Caco-2 (cell line): Measurements from ENCODE around the gene PTPRN2. TPM values are rescaled to one million over a fixed set of nuclear protein-coding genes. Genes with fewer than 3 reads are reported as not detected.

Source experiments
- BruUV-seq: library from RNA; stranded (reverse); fragments of 400-500 nt; replicated peaks from 2 replicates; lab custom pipeline; 2021; lab: Mats Ljungman, UMichigan
- CTCF ChIA-PET: fragments of 300-600 bp; sonication (Branson Sonifier 250); formaldehyde crosslinking; loops from one replicate; lab custom pipeline; 2022; ENCODE audit warnings: antibody characterized with exemption; lab: Charles Lee
- POLR2A ChIA-PET: fragments of 300-600 bp; sonication (Branson Sonifier 250); formaldehyde crosslinking; loops from one replicate; lab custom pipeline; 2022; ENCODE audit warnings: antibody characterized with exemption; lab: Charles Lee
- DNase-seq, 2 experiments: peaks; one replicate each; pipeline versions ENCODE4 v3.0.0 to v3.0.0-alpha.2; 2020 to 2022
- H3K27me3 ChIP-seq: replicated peaks from 2 replicates; pipeline ENCODE4 v1.6.0; 2011; ENCODE audit warnings: low read length; ENCODE audit not compliant: control insufficient read depth, insufficient read depth
- H3K36me3 ChIP-seq: 2 replicates; pipeline ENCODE4 v1.5.1; 2011; ENCODE audit warnings: low read length; ENCODE audit not compliant: control insufficient read depth, insufficient read depth
- H3K4me1 ChIP-seq: fragments of 250-450 bp; sonication (Bioruptor Pico); 2 replicates; pipeline ENCODE4 v1.5.1; 2020; ENCODE audit warnings: mild to moderate bottlenecking
- H3K4me3 ChIP-seq: 2 replicates; pipeline ENCODE4 v1.5.1; 2011; ENCODE audit warnings: low read depth, mild to moderate bottlenecking, control low read depth, low read length
- H3K9me3 ChIP-seq: fragments of 250-450 bp; sonication (Bioruptor Pico); 2 replicates; pipeline ENCODE4 v1.5.1; 2020; ENCODE audit warnings: mild to moderate bottlenecking, moderate library complexity
- H3K27ac Mint-ChIP-seq: one replicate; pipeline ENCODE4 v1.8.0; 2022; ENCODE audit warnings: mixed read lengths; ENCODE audit not compliant: unreplicated experiment
- H3K27me3 Mint-ChIP-seq: one replicate; pipeline ENCODE4 v1.8.0; 2022; ENCODE audit warnings: mixed read lengths; ENCODE audit not compliant: insufficient read depth, unreplicated experiment
- H3K36me3 Mint-ChIP-seq: one replicate; pipeline ENCODE4 v1.8.0; 2022; ENCODE audit warnings: mild to moderate bottlenecking, mixed read lengths; ENCODE audit not compliant: insufficient read depth, unreplicated experiment
- H3K4me1 Mint-ChIP-seq: one replicate; pipeline ENCODE4 v1.8.0; 2022; ENCODE audit warnings: low read depth, mixed read lengths; ENCODE audit not compliant: unreplicated experiment
- H3K4me3 Mint-ChIP-seq: one replicate; pipeline ENCODE4 v1.8.0; 2022; ENCODE audit warnings: mild to moderate bottlenecking, moderate library complexity, mixed read lengths; ENCODE audit not compliant: unreplicated experiment
- H3K9me3 Mint-ChIP-seq: one replicate; pipeline ENCODE4 v1.8.0; 2022; ENCODE audit warnings: mixed read lengths; ENCODE audit not compliant: unreplicated experiment
- intact Hi-C: fragments of 100-400 bp; cut with micrococcal nuclease; formaldehyde crosslinking; loops from one replicate; pipeline ENCODE4 v1.10.0; 2022; ENCODE audit not compliant: unreplicated experiment
- total RNA-seq: library from RNA; stranded (reverse); gene quantifications from 2 replicates; pipeline ENCODE4 v1.2.3, GENCODE V29; 2022
- TF ChIP-seq, protein P1 (sequence below), 2 experiments: fragments of 200-600 bp in 1 of 2; IDR thresholded peaks; 1 replicate in 1 of 2; 2 replicates in 1 of 2; pipeline versions ENCODE4 v1.5.1 to v1.8.0; 2011 to 2022; ENCODE audit warnings: antibody characterized with exemption in 1 of 2, control low read depth in 1 of 2, inconsistent platforms in 1 of 2, low read depth in 1 of 2, low read length in 1 of 2, mild to moderate bottlenecking in 1 of 2, moderate library complexity in 1 of 2; ENCODE audit not compliant: insufficient read depth in 1 of 2, severe bottlenecking in 1 of 2, unreplicated experiment in 1 of 2

Gene PTPRN2
- total RNA-seq, 1 experiment from 2014 or later = 1.4 TPM

DNA sequence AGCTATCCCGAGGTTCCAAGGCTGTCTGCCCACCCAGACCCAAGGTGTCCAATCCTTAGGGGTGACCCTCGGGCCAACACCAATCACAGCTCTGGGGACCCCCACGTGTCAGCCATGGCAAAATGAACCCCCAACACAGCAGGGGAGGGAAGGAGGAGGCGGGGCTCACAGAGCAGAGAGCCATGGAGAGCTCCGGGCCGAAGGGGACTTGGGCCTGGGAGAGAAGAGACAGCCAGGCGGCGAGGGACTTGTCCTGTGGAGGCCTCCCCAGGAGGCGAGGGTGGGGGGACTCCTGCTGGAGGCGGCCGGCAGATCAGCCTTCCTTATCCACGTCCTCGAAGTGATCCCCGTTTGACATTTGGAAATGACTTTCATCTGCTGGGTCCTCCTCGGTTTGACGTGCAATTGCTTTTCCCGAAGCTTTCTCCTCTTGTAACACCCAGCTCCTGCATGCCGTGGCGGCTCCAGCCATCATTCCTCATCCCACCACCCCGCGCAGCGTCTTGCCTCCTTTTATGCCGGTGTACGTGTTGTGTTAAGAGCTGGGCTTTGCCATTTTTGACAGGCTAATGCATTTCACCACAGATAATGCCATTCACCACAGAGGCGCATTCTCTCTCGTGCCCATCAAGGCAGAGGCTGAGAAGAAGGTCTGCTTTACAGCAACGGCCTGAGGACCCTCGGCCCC lies 913.5 kb downstream of the PTPRN2 start:
- Histone ChIP-seq H3K27me3 (no peaks in the 10 kb centered on the region), H3K36me3 (no peaks in the 10 kb centered on the region), H3K9me3 (no peaks in the 10 kb centered on the region), H3K4me1 (no peaks in the 10 kb centered on the region), H3K4me3 (no peak overlapping the region)
- no TSS peak for BruUV-seq
- no peak overlapping the region for H3K4me3 Mint-ChIP-seq
- ChIA-PET CTCF (no interaction called here), POLR2A (no interaction called here)
- no peak overlapping the region for H3K27ac Mint-ChIP-seq
- peaks cover 5% of the 10 kb centered on the region for H3K36me3 Mint-ChIP-seq
- intact Hi-C loops = no loop called here
- H3K27me3 Mint-ChIP-seq = peaks cover 5% of the 10 kb centered on the region
- no peaks in the 10 kb centered on the region for H3K9me3 Mint-ChIP-seq
- no peaks in the 10 kb centered on the region for H3K4me1 Mint-ChIP-seq
- DNase-seq = peak in 1 of 2 experiments; percentile 29
- TF ChIP-seq, protein P1, sequence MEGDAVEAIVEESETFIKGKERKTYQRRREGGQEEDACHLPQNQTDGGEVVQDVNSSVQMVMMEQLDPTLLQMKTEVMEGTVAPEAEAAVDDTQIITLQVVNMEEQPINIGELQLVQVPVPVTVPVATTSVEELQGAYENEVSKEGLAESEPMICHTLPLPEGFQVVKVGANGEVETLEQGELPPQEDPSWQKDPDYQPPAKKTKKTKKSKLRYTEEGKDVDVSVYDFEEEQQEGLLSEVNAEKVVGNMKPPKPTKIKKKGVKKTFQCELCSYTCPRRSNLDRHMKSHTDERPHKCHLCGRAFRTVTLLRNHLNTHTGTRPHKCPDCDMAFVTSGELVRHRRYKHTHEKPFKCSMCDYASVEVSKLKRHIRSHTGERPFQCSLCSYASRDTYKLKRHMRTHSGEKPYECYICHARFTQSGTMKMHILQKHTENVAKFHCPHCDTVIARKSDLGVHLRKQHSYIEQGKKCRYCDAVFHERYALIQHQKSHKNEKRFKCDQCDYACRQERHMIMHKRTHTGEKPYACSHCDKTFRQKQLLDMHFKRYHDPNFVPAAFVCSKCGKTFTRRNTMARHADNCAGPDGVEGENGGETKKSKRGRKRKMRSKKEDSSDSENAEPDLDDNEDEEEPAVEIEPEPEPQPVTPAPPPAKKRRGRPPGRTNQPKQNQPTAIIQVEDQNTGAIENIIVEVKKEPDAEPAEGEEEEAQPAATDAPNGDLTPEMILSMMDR (IDR thresholded peaks at IDR 0.05; ENCODE audit: insufficient read depth in 1 of 2, low read depth in 1 of 2, low read length in 1 of 2, severe bottlenecking in 1 of 2, unreplicated experiment in 1 of 2) = no peak

DNA sequence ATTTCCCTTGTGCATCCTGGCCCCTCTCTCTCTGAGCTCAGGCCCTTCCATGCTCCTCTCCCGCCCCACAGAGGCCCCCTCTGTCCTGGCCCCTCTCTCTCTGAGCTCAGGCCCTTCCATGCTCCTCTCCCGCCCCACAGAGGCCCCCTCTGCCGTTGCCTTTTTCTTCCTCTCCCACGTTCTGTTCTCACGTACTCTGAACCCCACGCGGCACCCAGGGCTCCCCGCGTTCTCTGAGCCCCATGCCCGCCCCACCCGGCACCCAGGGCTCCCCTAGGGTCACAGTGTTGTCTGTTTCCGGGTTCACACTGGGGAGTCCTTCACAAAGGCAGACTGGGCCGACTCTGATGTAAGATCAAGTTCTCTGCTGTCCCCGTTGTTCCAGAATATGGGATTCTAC lies 914.0 kb downstream of the PTPRN2 start:
- DNase-seq = peak in 1 of 2 experiments; percentile 32
- H3K9me3 Mint-ChIP-seq = no peaks in the 10 kb centered on the region
- ChIA-PET CTCF (no interaction called here), POLR2A (no interaction called here)
- peaks cover 5% of the 10 kb centered on the region for H3K27me3 Mint-ChIP-seq
- Histone ChIP-seq H3K36me3 (no peaks in the 10 kb centered on the region), H3K4me1 (no peaks in the 10 kb centered on the region), H3K9me3 (no peaks in the 10 kb centered on the region), H3K4me3 (no peak overlapping the region), H3K27me3 (no peaks in the 10 kb centered on the region)
- intact Hi-C loops = no loop called here
- no peaks in the 10 kb centered on the region for H3K4me1 Mint-ChIP-seq
- H3K27ac Mint-ChIP-seq = no peak overlapping the region
- no peak overlapping the region for H3K4me3 Mint-ChIP-seq
- BruUV-seq = no TSS peak
- peaks cover 5% of the 10 kb centered on the region for H3K36me3 Mint-ChIP-seq
- TF ChIP-seq, protein P1 (IDR thresholded peaks at IDR 0.05; ENCODE audit: insufficient read depth in 1 of 2, low read depth in 1 of 2, low read length in 1 of 2, severe bottlenecking in 1 of 2, unreplicated experiment in 1 of 2) = no peak

DNA sequence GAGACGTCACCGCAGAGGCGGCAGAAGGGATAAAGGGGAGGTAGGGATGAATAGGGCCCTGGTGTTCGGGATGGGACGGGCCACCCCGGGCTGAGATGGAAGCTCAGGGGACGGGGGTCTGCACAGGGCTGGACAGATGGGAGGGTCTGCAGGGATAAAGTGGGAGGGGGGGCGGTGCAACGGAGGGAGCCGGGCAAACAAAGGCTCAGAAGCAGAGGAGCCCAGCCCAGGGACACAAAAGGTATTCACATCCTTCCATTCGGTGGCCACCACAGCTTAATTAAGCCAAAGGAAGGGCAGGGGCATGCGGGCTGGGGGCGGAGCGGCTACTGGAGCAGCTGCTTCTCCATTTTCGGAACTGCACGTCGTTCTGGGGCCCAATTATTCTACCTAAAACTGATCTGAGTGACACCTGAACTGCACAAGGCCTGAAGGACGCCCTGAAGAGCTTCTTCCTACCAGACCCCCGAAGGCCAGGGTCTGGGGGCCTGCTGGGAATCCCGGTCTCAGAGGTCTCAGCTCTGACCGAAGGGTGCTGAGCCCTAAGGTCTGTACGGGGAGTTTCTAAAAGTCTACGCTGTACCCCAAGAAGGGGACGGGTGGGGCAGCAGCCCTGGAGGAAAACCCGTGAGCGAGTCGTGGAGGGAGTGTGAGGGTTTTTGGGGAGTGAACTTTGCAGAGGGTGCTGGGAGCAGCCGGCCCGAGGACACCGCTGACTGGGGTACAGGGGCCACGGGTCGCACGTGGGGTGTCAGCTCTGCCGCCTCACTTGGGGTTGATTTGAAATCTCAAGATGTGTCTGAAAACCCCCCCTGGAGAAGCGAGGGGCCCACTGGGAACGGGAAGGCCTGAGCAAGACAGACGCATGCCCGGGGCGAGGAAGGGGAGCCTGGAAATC lies 916.0 kb downstream of the PTPRN2 start:
- Mint-ChIP-seq H3K4me3 (no peak overlapping the region), H3K4me1 (no peaks in the 10 kb centered on the region), H3K36me3 (peaks cover 5% of the 10 kb centered on the region), H3K27ac (no peak overlapping the region), H3K27me3 (peaks cover 5% of the 10 kb centered on the region), H3K9me3 (no peaks in the 10 kb centered on the region)
- Histone ChIP-seq H3K36me3 (no peaks in the 10 kb centered on the region), H3K9me3 (no peaks in the 10 kb centered on the region), H3K4me1 (no peaks in the 10 kb centered on the region), H3K4me3 (no peak overlapping the region), H3K27me3 (no peaks in the 10 kb centered on the region)
- POLR2A ChIA-PET = no interaction called here
- CTCF ChIA-PET = no interaction called here
- DNase-seq = no peak
- intact Hi-C loops = no loop called here
- TF ChIP-seq, protein P1 (IDR thresholded peaks at IDR 0.05; ENCODE audit: insufficient read depth in 1 of 2, low read depth in 1 of 2, low read length in 1 of 2, severe bottlenecking in 1 of 2, unreplicated experiment in 1 of 2) = no peak
- no TSS peak for BruUV-seq
